ES-I3 (cell line): ENCODE measurements around the gene MAPKAPK3.

ENCODE experiments used
- H3K36me3 ChIP-seq: 2 replicates; pipeline ENCODE4 v1.6.1; 2013; ENCODE audit warnings: mild to moderate bottlenecking, low read length, control low read depth, moderate library complexity; ENCODE audit not compliant: insufficient read depth
- H3K4me1 ChIP-seq: 2 replicates; pipeline ENCODE4 v1.6.1; 2013; ENCODE audit warnings: mild to moderate bottlenecking, control low read depth, low read length; ENCODE audit not compliant: insufficient read depth
- H3K9ac ChIP-seq: 2 replicates; pipeline ENCODE4 v1.6.1; 2013; ENCODE audit warnings: low read depth, mild to moderate bottlenecking, low read length, moderate library complexity
- H3K9me3 ChIP-seq: 2 replicates; pipeline ENCODE4 v1.6.1; 2013; ENCODE audit warnings: mild to moderate bottlenecking, low read length, moderate library complexity; ENCODE audit not compliant: control insufficient read depth, insufficient read depth

The MAPKAPK3 gene

DNA sequence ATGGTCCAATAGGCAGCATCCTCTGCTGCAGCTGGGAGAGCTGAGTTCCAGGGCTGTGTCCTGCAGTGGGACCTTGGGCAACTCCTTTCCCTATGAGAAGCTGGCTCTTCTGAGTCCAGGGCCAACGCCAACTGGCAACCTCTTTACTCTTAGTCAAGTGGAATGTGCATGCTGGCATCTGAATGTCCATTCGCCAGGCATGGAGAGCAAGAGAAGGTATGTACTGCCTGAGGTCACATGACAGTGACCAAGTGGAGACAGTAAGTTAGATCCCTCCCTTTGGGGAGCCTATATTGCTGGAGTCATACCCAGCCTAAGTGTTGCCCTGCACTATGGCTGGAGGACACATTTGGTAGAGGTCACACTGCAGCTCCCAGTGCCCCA is 35.5 kb upstream of the MAPKAPK3 start:
- Histone ChIP-seq H3K9ac (no peak overlapping the region), H3K9me3 (no peaks in the 10 kb centered on the region), H3K4me1 (no peaks in the 10 kb centered on the region), H3K36me3 (no peaks in the 10 kb centered on the region)

GRCh38 chr3:50582083-50582482 is 34.9 kb upstream of the MAPKAPK3 start:
- no peak overlapping the region for H3K9ac ChIP-seq
- no peaks in the 10 kb centered on the region for H3K36me3 ChIP-seq
- H3K9me3 ChIP-seq = no peaks in the 10 kb centered on the region
- H3K4me1 ChIP-seq = no peaks in the 10 kb centered on the region

DNA sequence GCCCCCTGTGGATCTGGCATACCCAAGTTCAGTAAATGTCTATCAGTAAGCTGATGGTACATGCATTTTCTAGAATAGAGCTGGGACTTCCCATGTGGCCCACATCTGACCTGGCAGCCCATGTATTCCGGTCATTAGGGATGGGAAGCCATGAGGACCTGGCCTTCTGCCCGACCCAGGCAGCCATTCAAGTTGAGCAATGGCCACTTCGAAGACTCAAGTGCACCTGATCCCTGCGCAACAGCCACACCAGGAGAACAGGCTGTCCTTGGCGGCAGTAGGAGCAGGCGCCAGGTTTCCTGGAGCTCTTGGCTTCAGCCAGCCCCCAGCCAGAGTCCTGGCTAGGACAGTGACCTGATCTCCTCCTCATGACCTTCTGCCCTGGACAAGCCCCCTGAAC is 33.1 kb upstream of the MAPKAPK3 start:
- Histone ChIP-seq H3K36me3 (no peaks in the 10 kb centered on the region), H3K9me3 (no peaks in the 10 kb centered on the region), H3K9ac (no peak overlapping the region), H3K4me1 (no peaks in the 10 kb centered on the region)

GRCh38 chr3:50584391-50584790 is 32.6 kb upstream of the MAPKAPK3 start:
- Histone ChIP-seq H3K9ac (no peak overlapping the region), H3K36me3 (no peaks in the 10 kb centered on the region), H3K9me3 (no peaks in the 10 kb centered on the region), H3K4me1 (no peaks in the 10 kb centered on the region)

DNA sequence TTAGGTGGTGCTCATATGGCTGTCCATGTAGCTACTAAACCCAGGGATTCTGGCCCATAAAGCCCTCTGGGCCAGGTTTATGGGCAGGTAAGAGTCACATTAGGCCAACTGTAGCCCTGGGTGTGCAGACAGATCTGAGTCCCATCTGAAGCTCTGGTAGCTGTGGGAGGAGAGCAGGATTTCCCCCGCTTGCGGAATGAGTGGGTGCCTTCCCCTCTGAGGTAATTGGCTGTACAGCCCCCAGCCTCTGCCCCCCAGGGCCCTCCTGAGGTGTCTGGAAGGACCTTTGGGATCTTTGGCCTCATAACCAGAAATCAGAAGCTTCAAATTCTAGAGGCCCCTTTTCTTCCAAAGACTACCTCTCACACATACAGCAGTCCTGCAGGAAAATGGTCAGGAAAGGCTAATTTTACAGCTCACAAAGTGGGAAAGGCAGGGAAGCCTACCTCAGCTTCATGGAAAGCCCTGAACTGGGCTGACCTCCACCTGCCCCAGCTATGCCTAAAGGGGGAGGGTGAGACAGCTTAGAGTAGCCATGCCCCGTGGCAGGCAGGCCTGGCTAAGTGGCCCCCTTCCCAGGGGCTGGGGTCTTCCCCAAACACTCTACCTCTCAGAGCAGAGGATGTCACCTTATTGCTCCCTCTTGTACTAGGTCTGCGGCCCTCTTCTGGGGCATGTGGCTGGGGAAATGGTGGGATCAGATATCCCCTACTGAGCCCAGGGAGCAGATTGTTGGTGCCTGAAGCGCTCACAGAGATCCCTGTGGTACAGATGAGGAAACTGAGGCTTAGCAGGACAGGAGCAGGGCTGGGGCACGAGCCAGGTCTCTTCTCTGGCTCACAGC is 30.8 kb upstream of the MAPKAPK3 start:
- H3K9ac ChIP-seq = no peak overlapping the region
- no peaks in the 10 kb centered on the region for H3K9me3 ChIP-seq
- no peaks in the 10 kb centered on the region; the same call in 1 of the 2 replicates for H3K4me1 ChIP-seq
- no peaks in the 10 kb centered on the region for H3K36me3 ChIP-seq

- Histone ChIP-seq H3K36me3 (no peaks in the 10 kb centered on the region), H3K9me3 (no peaks in the 10 kb centered on the region), H3K9ac (no peak overlapping the region), H3K4me1 (no peaks in the 10 kb centered on the region; the same call in 1 of the 2 replicates)
Observed at GRCh38 chr3:50586763-50587070, 30.2 kb upstream of the MAPKAPK3 start.

DNA sequence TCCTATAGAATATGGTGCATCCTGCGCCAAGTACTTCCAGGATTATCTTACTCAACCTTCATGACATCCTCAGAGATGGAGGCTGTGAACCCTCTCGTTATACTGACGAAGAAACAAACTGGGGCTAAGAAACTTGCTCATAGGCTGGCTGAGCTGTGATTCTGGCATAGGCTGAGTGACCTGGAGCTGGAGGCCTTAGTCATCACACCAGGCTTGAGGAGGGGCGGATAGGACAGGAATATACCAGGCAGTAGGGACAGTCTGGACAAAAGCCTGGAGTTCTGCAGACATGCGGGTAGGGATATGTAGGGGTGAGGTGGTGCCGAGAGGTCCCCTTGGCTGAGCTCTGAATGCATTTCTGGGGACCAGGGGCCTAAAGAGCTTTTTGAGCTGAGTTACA is 29.6 kb upstream of the MAPKAPK3 start:
- no peaks in the 10 kb centered on the region for H3K36me3 ChIP-seq
- no peaks in the 10 kb centered on the region; the same call in 1 of the 2 replicates for H3K4me1 ChIP-seq
- no peak overlapping the region for H3K9ac ChIP-seq

DNA sequence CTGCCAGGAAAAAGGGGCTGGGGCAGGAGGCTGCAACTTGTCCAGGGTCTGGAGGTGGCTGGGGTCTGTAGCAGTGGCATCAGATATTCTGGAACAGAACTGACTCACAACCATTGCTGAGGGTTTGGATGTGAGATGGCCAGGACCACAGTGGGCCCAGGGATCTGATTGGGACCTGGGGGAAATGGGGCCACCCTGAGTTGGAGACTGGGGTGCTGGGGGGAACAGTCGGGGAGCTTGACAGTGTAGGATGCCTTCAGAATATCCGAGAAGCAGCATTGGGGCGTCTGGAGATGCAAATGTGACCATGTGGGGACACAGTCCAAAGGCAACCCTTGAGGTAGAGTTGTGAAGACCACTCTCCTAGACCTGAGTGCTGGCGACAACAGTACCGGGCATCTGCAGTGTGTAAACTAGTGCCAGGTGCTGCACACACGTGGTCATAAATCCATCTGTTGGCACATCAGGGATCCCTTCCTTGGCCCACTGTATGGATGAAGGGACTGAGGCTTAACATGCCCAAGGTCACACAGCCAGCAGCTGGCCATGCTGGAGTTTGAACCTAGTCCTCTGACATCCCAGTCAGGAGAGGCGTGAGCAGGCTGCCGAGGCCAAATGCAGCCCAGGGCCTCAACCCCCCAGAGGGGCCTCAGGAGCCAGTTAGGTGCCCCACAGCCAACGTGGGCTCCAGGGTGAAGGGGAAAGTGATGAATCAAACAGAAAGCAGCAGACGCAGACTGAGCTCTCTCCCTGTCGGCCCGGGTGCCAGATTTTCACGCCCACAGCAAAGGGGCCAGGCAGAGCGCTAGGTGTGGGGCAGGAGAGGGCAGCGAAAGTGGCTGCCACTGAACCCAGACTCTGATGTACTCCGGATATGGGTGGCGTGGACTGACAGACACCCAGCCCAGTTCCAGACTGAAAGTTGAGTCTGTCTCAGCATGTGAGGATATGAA is 28.9 kb upstream of the MAPKAPK3 start:
- H3K9me3 ChIP-seq = no peaks in the 10 kb centered on the region
- H3K36me3 ChIP-seq = no peaks in the 10 kb centered on the region
- no peak overlapping the region for H3K9ac ChIP-seq
- no peaks in the 10 kb centered on the region; the same call in 1 of the 2 replicates for H3K4me1 ChIP-seq

More for the DNA sequence above, 29.6 kb upstream of the MAPKAPK3 start:
- no peaks in the 10 kb centered on the region for H3K9me3 ChIP-seq

GRCh38 chr3:50588759-50589433 is 28.1 kb upstream of the MAPKAPK3 start:
- no peak overlapping the region for H3K9ac ChIP-seq
- H3K9me3 ChIP-seq = no peaks in the 10 kb centered on the region
- no peaks in the 10 kb centered on the region; the same call in 1 of the 2 replicates for H3K4me1 ChIP-seq
- no peaks in the 10 kb centered on the region for H3K36me3 ChIP-seq

- no peaks in the 10 kb centered on the region for H3K36me3 ChIP-seq
- H3K4me1 ChIP-seq = no peaks in the 10 kb centered on the region; the same call in 1 of the 2 replicates
- H3K9me3 ChIP-seq = no peaks in the 10 kb centered on the region
- no peak overlapping the region for H3K9ac ChIP-seq
Observed at GRCh38 chr3:50591196-50591741, 25.7 kb upstream of the MAPKAPK3 start.

- Histone ChIP-seq H3K9ac (no peak overlapping the region), H3K9me3 (no peaks in the 10 kb centered on the region), H3K36me3 (no peaks in the 10 kb centered on the region), H3K4me1 (no peaks in the 10 kb centered on the region; the same call in 1 of the 2 replicates)
Observed at GRCh38 chr3:50592568-50592967, 24.4 kb upstream of the MAPKAPK3 start.

- no peak overlapping the region for H3K9ac ChIP-seq
- H3K4me1 ChIP-seq = no peaks in the 10 kb centered on the region; the same call in 1 of the 2 replicates
- no peaks in the 10 kb centered on the region for H3K36me3 ChIP-seq
- no peaks in the 10 kb centered on the region for H3K9me3 ChIP-seq
Observed at GRCh38 chr3:50594253-50594785, 22.6 kb upstream of the MAPKAPK3 start.

GRCh38 chr3:50599115-50599715 is 17.7 kb upstream of the MAPKAPK3 start:
- Histone ChIP-seq H3K9ac (no peak overlapping the region), H3K4me1 (peaks cover 6% of the 10 kb centered on the region; the same call in 1 of the 2 replicates), H3K9me3 (no peaks in the 10 kb centered on the region), H3K36me3 (no peaks in the 10 kb centered on the region)
